Activated CD4-positive, alpha-beta T cell treated with anti-CD3 and anti-CD28 coated beads, Interleukin-2, amount 10 ng/mL, durations not matched to agents 24 days and 14 days (primary cell): ENCODE results near the gene HTRA2. TPM values are rescaled to one million over a fixed set of nuclear protein-coding genes. Genes with fewer than 3 reads are reported as not detected.
A peak's percentile ranks its signal among the peaks of the same experiment; 100 is the strongest.

Source experiments
- DNase-seq: peaks from one replicate; pipeline ENCODE4 v3.0.0; 2022
- H3K27ac Mint-ChIP-seq: one replicate; pipeline ENCODE4 v1.8.0; 2022; ENCODE audit warnings: mild to moderate bottlenecking, mixed read lengths
- H3K27me3 Mint-ChIP-seq: one replicate; pipeline ENCODE4 v1.8.0; 2022; ENCODE audit warnings: mixed read lengths
- H3K36me3 Mint-ChIP-seq: one replicate; pipeline ENCODE4 v1.8.0; 2022; ENCODE audit warnings: low read depth, mild to moderate bottlenecking, mixed read lengths
- H3K4me1 Mint-ChIP-seq: one replicate; pipeline ENCODE4 v1.8.0; 2021; ENCODE audit warnings: mixed read lengths
- H3K4me3 Mint-ChIP-seq: one replicate; pipeline ENCODE4 v1.8.0; 2022; ENCODE audit warnings: mild to moderate bottlenecking, moderate library complexity, mixed read lengths
- H3K9me3 Mint-ChIP-seq: one replicate; pipeline ENCODE4 v1.8.0; 2021; ENCODE audit warnings: mixed read lengths
- intact Hi-C: fragments of 100-400 bp; cut with micrococcal nuclease; formaldehyde crosslinking; loops from one replicate; pipeline ENCODE4 v1.15.1; 2023
- total RNA-seq: library from RNA; stranded (reverse); gene quantifications from 2 replicates; pipeline ENCODE4 v1.2.3, GENCODE V29; 2022

Gene HTRA2
- total RNA-seq, 1 donor from 2014 or later, result 56.4 TPM

GRCh38 chr2:74515981-74516633, 13.6 kb upstream of the HTRA2 start:
- intact Hi-C loops, result loop anchor here (1.0 kb wide), 1 partner anchor 17 kb away; the partner anchor contains the start of gene LBX2
- peaks cover 7% of the 10 kb centered on the region for H3K9me3 Mint-ChIP-seq
- peaks cover 21% of the 10 kb centered on the region for H3K4me1 Mint-ChIP-seq
- H3K4me3 Mint-ChIP-seq, result peak overlapping the region; percentile 79
- peak; percentile 93 for DNase-seq
- peaks cover 81% of the 10 kb centered on the region for H3K27me3 Mint-ChIP-seq
- no peak overlapping the region for H3K27ac Mint-ChIP-seq
- H3K36me3 Mint-ChIP-seq, result peaks cover 9% of the 10 kb centered on the region

DNA sequence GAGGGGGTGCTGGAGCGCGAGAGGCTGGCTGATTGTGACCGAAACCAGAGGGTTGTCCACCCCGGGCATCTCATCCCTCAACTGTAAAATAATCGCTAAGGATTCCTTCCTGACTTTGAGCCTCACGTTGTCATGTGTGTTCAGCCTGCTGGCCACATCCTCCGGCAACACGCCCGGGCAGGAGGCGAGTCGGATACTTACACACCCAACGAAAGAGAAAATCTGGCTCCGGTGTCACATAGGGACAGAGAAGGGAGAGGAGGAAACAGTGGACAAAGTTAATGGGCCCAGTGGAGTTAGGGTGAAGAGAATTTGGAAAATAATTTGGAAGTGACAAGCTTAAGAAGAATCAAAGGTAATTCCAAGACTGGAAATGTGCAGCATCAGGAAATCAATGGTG, 13.1 kb upstream of the HTRA2 start:
- Mint-ChIP-seq H3K36me3 (peaks cover 9% of the 10 kb centered on the region), H3K4me1 (peaks cover 19% of the 10 kb centered on the region), H3K4me3 (peak overlapping the region; percentile 79), H3K27ac (no peak overlapping the region), H3K27me3 (peaks cover 77% of the 10 kb centered on the region), H3K9me3 (peaks cover 7% of the 10 kb centered on the region)
- intact Hi-C loops, result loop anchor here (1.0 kb wide), 1 partner anchor 13 kb away; the partner anchor contains the start of genes AUP1 and HTRA2
- DNase-seq, result no peak

DNA sequence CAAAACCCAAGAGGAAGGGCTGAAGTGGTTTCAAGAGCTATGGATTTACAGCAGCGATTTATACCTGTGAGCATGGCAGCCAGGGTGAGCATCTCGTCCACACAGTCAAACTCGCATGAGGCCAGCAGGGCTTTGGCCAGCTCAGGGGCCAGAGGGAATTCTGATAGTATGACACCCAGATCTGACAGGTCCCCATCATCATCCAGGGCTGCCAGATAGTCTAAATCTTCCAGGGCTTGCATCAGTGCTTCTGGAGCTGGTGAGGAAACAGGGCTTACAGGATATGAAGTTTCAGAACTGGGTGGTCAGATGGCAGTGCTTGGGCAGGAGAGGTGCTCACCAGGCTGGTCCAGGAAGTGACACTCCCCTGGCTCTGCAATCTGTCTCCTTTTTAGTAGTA, 7.2 kb upstream of the HTRA2 start:
- Mint-ChIP-seq H3K9me3 (no peaks in the 10 kb centered on the region), H3K4me1 (peaks cover 18% of the 10 kb centered on the region), H3K36me3 (peaks cover 24% of the 10 kb centered on the region), H3K27me3 (peaks cover 36% of the 10 kb centered on the region), H3K27ac (no peak overlapping the region), H3K4me3 (no peak overlapping the region)
- intact Hi-C loops, result no loop called here
- no peak for DNase-seq

GRCh38 chr2:74524005-74524404, 5.7 kb upstream of the HTRA2 start:
- H3K27me3 Mint-ChIP-seq, result peaks cover 21% of the 10 kb centered on the region
- H3K9me3 Mint-ChIP-seq, result no peaks in the 10 kb centered on the region
- intact Hi-C loops, result no loop called here
- no peak overlapping the region for H3K4me3 Mint-ChIP-seq
- H3K27ac Mint-ChIP-seq, result no peak overlapping the region
- no peak for DNase-seq
- peaks cover 22% of the 10 kb centered on the region for H3K4me1 Mint-ChIP-seq
- peaks cover 37% of the 10 kb centered on the region for H3K36me3 Mint-ChIP-seq

DNA sequence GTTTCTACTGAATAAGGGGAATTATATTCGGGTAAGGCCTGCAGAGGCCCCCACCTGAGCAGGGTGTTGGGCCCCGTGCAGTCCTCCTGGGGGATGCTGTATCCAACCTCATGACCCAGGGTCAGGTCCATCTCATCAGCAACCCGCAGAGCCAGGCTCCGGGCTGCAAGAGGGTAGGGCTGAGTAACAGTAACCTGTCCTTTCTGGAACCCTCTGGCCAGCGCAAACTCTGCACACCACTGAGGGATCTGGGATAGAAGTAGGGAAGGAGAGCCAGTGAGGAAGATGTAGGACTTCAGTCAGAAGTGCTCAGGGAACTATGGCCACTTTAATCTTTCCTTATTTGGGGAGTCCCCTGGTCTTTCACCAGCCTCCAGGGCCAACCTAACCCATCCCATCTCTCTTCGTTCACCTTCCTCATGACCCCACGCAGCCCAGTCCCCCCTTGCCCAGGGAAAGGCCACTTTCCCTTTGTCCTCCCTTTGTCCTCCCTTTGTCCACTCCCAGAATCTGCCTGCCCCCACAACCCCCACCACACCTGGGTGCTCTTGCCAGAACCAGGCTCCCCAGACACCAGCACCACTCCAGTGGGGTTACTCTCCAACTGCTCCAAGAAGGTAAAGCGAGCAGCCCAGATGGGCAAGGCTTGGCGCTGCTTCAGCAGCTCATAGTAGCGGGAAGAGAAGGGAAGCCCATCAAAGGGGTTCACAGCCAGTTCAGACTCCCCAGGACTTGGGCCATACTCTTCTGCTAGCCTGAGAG, 4.6 kb upstream of the HTRA2 start:
- peaks cover 22% of the 10 kb centered on the region for H3K4me1 Mint-ChIP-seq

DNA sequence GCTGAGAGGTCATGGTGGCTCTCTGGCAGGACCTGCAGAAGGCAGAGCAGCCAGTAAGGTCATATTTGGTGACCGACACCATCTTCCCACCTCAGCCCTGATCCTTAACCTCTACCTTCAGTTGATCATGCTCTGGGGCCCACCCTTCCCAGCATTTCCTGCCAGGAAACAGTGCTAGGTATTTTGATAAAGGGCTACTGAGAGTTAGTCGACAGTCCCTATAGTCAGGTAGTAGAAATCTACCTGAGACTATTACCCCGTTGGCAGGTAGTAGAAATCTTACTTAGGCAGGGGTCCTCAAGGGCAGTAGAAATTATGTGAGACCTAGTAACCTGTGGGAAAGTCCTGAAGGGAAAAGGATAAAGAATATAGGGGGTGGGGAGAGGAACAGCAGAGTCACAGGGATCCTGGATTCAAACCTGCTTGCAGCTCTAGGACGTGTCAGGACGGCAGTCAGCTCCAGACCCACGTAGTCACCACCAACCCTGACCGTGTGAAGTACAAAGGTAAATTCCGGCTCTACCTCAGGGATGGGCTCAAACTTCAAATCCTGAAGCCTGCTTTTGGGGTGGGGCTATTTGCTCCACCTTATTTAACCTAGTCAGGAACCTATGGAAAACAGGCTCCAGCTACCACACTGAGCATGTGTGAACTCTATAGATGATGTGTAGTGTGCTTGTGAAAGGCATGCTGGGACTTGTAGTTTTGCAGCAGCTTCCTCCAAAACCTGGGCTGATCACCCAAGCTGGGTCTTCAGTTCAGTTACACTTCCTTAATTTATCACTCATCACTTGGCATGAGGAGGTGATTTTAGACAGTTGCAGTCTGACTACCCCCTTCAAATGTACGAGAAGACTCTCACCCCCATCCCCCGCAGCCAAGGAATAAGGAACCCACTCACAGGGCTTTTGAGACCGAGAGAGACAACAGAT, 3.8 kb upstream of the HTRA2 start, which contains the start of gene DQX1:
Gene DQX1, minus strand, starts transcription at position 515 of the 932 bp plus-strand sequence. Its CDS starts 502 bp downstream, at position 13.
- Mint-ChIP-seq H3K36me3 (peaks cover 41% of the 10 kb centered on the region), H3K4me3 (peak within 1 kb of the TSS; percentile 43), H3K4me1 (peaks cover 26% of the 10 kb centered on the region), H3K27me3 (peaks cover 5% of the 10 kb centered on the region), H3K27ac (no peak within 1 kb of the TSS), H3K9me3 (no peaks in the 10 kb centered on the region)
- intact Hi-C loops, result no loop called here
- peak; percentile 76 for DNase-seq

More for the DNA sequence above, 4.6 kb upstream of the HTRA2 start:
- intact Hi-C loops, result no loop called here
- Mint-ChIP-seq H3K27ac (no peak overlapping the region), H3K9me3 (no peaks in the 10 kb centered on the region), H3K36me3 (peaks cover 39% of the 10 kb centered on the region), H3K4me3 (no peak overlapping the region), H3K27me3 (peaks cover 12% of the 10 kb centered on the region)
- no peak for DNase-seq

GRCh38 chr2:74526649-74527230, 3.0 kb upstream of the HTRA2 start:
- intact Hi-C loops, result no loop called here
- H3K9me3 Mint-ChIP-seq, result no peaks in the 10 kb centered on the region
- peaks cover 46% of the 10 kb centered on the region for H3K36me3 Mint-ChIP-seq
- no peak for DNase-seq
- H3K27me3 Mint-ChIP-seq, result peaks cover under 1% of the 10 kb centered on the region
- H3K27ac Mint-ChIP-seq, result no peak overlapping the region
- peak overlapping the region; percentile 43 for H3K4me3 Mint-ChIP-seq
- peaks cover 33% of the 10 kb centered on the region for H3K4me1 Mint-ChIP-seq

- intact Hi-C loops, result no loop called here
- no peak overlapping the region for H3K27ac Mint-ChIP-seq
- peaks cover 38% of the 10 kb centered on the region for H3K4me1 Mint-ChIP-seq
- H3K27me3 Mint-ChIP-seq, result no peaks in the 10 kb centered on the region
- DNase-seq, result no peak
- H3K9me3 Mint-ChIP-seq, result no peaks in the 10 kb centered on the region
- peak overlapping the region; percentile 96 for H3K4me3 Mint-ChIP-seq
- H3K36me3 Mint-ChIP-seq, result peaks cover 55% of the 10 kb centered on the region
These were observed 2.0 kb upstream of the HTRA2 start for GRCh38 chr2:74527741-74528140.

DNA sequence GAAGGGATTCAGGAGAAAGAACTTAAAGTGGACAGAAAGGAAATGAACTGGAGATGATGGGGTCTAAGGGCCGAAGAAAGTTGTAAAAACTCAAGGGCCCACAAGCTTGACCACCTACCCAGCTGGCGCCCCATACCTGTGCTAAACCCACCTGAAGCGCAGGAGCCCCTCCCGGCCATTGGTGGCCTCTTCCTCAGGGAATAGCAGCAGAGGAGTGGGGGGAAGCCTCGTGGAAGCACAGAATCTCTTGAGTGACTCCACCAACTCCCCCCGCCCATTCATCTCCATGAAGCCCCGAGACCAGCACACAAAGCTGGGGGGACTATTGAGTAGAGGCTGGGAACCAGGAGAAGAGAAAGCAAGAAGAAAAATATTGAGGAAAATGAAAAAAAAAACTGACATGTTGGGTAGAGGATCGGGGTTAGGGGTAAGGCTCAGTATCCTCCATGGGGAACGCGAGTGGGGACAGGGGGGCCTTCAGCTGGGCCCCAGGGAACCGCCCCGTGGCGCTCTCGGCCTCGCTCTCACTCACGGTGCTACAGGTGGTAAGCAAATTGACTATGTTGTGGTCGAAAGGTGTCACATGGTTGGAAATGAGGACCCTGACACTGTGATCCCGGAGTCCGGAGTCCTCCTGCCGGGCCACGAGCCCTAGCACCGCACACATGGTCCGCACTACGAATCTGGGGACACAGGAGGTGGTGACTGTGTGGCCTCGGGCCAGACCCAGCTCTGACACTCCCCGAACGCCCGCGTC, 955 bp upstream of the HTRA2 start:
- Mint-ChIP-seq H3K4me1 (peaks cover 35% of the 10 kb centered on the region), H3K27ac (peak overlapping the region; percentile 96), H3K9me3 (no peaks in the 10 kb centered on the region), H3K4me3 (peak overlapping the region; percentile 96), H3K36me3 (peaks cover 56% of the 10 kb centered on the region), H3K27me3 (no peaks in the 10 kb centered on the region)
- intact Hi-C loops, result loop anchor here (1.0 kb wide), 8 partner anchors 11 to 430 kb away; partner anchors contain the start of genes DOK1, INO80B, MRPL53 and POLE4
- no peak for DNase-seq

- H3K4me3 Mint-ChIP-seq, result peak overlapping the region; percentile 96
- peaks cover 53% of the 10 kb centered on the region for H3K36me3 Mint-ChIP-seq
- peak overlapping the region; percentile 92 for H3K27ac Mint-ChIP-seq
- intact Hi-C loops, result loop anchor here (1.0 kb wide), 1 partner anchor 19 kb away; no protein-coding TSS in a partner anchor
- DNase-seq, result peak; percentile 85
- no peaks in the 10 kb centered on the region for H3K27me3 Mint-ChIP-seq
- no peaks in the 10 kb centered on the region for H3K9me3 Mint-ChIP-seq
- peaks cover 35% of the 10 kb centered on the region for H3K4me1 Mint-ChIP-seq
These were observed 780 bp downstream of the HTRA2 start for GRCh38 chr2:74530239-74531187.

DNA sequence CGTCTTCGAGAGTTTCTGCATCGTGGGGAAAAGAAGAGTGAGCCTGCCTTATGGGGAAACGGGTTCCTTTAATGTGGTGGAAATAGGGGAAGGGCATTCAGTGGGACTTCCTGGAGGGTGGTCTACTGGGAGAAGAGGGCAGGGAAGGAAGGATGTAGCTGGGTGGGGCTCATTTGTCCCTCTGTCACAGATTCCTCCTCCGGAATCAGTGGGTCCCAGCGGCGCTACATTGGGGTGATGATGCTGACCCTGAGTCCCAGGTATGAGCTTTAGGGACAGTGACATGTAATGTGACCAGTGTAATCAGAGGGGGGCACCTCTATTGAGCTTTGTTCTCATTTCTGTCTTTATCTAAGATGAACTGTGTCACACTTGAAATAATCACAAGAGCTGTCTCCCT, 1.9 kb downstream of the HTRA2 start:
- no peaks in the 10 kb centered on the region for H3K27me3 Mint-ChIP-seq
- H3K36me3 Mint-ChIP-seq, result peaks cover 43% of the 10 kb centered on the region
- peaks cover 29% of the 10 kb centered on the region for H3K4me1 Mint-ChIP-seq
- DNase-seq, result no peak
- peak overlapping the region; percentile 92 for H3K27ac Mint-ChIP-seq
- no peaks in the 10 kb centered on the region for H3K9me3 Mint-ChIP-seq
- H3K4me3 Mint-ChIP-seq, result peak overlapping the region; percentile 96
- intact Hi-C loops, result loop anchor here (2.0 kb wide), 1 partner anchor 281 kb away; no protein-coding TSS in a partner anchor

DNA sequence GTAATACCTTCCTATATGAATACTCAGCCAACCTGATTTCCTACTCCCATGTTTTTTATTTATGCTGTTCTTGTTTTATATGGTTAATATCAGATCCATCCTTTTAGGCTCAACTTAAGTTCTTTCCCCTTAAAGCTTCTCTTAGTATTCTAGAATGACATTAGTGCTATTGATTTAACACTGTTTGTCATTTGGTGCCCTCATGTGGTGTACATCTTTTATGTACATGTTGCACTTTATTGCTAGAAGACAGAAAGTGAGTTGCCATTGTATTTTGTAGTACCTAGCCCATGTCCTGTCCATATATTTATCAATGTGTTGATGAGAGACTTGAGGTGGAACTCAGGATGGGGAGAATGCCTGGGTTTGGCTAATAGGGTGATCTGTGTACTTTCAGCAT, 2.5 kb downstream of the HTRA2 start:
- peaks cover 26% of the 10 kb centered on the region for H3K4me1 Mint-ChIP-seq
- no peaks in the 10 kb centered on the region for H3K27me3 Mint-ChIP-seq
- DNase-seq, result peak; percentile 79
- peak overlapping the region; percentile 96 for H3K4me3 Mint-ChIP-seq
- peak overlapping the region; percentile 2 for H3K27ac Mint-ChIP-seq
- H3K9me3 Mint-ChIP-seq, result no peaks in the 10 kb centered on the region
- intact Hi-C loops, result loop anchor here (2.0 kb wide), 1 partner anchor 281 kb away; no protein-coding TSS in a partner anchor
- peaks cover 37% of the 10 kb centered on the region for H3K36me3 Mint-ChIP-seq
